GM20431 (cell line): ENCODE measurements around the gene CASQ1.

ENCODE experiments used
- in situ Hi-C: fragments of 300-500 bp; cut with MseI, MboI; formaldehyde crosslinking; loops from one replicate; pipeline ENCODE4 v1.15.0; 2020; ENCODE audit warnings: low sequenced_read_pairs; ENCODE audit not compliant: unreplicated experiment

CASQ1 gene

GRCh38 chr1:160220301-160220700, 29.9 kb downstream of the CASQ1 start:
- in situ Hi-C loops = no loop called here

GRCh38 chr1:160221089-160221488, 30.7 kb downstream of the CASQ1 start:
- in situ Hi-C loops = no loop called here

DNA sequence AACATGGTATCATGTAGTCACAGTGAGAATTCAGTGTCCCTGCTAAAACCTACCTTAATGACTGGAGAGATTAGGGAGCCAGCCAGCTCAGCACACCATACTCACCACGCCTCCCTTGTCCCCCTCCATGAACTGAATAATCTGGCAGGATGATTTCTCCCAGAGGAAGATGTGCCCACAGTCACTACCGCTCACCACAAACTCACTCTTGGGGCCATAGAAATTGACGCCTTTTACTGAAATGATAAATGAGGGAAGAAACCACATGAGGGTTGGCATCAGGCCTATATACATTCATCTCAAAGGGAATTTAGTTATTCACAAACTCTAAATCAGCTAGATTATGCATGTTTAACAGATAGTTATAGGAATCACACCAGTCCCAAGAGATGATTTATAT, 32.2 kb downstream of the CASQ1 start:
- in situ Hi-C loops = no loop called here

GRCh38 chr1:160224606-160225005, 34.2 kb downstream of the CASQ1 start:
- in situ Hi-C loops = no loop called here

- in situ Hi-C loops = no loop called here
These were observed 35.0 kb downstream of the CASQ1 start for GRCh38 chr1:160225345-160225744.

GRCh38 chr1:160226623-160227022, 36.2 kb downstream of the CASQ1 start:
- in situ Hi-C loops = no loop called here

DNA sequence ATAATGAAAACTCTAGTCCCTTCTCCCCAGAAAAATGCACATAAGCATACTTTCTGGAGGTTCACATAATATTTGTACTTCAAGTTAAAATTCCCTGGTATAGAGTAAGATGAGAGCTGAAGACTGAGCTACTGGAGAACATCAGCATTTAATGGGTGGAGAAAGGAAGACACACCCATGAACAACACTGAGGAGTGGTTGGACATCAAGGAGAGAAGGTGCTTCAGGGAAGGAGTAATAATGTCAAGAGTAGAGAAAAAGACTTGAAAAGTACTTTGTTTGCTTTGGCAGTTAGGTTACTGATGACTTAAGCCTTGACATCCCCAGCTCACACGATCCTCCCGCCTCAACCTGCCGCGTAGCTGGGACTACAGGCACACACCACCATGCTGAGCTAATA, 36.7 kb downstream of the CASQ1 start:
- in situ Hi-C loops = no loop called here

DNA sequence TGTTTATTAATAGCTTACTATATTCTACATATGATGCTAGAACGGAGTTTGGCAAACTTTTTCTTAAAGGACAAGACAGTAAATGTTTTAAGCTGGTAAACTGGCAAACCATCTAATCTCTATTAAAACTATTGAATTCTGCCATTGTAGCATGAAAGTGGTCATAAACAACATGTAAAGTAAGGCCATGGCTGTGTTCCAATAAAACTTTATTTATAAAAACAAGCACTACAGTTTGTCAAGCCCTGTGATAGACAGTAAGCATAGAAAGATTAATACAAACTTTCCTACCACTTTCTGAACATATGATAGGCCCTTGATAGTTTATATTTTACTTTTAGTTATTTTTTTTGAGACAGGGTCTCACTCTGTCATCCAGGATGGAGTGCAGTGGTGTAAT, 37.2 kb downstream of the CASQ1 start:
- in situ Hi-C loops = no loop called here

DNA sequence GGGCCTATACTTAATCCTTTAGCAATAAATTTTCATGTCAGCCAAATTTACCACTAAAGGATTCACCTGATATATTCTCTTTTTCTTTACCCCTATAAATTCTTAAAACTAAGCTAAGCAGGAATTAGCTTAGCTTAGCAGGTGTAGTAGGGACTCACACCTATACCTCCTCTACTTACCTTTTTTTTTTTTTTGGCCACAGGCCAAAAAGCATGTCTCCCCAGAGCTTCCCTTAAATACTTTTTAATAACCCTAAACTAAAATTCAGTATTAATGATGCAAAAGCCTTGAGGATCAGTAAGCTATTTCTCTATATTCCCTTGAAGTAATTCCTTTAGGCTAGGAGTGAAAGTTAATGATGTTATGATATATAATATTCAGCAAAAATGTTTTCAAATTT, 38.1 kb downstream of the CASQ1 start:
- in situ Hi-C loops = no loop called here

GRCh38 chr1:160232911-160233310, 42.5 kb downstream of the CASQ1 start:
- in situ Hi-C loops = no loop called here

GRCh38 chr1:160236806-160237205, 46.4 kb downstream of the CASQ1 start:
- in situ Hi-C loops = no loop called here

DNA sequence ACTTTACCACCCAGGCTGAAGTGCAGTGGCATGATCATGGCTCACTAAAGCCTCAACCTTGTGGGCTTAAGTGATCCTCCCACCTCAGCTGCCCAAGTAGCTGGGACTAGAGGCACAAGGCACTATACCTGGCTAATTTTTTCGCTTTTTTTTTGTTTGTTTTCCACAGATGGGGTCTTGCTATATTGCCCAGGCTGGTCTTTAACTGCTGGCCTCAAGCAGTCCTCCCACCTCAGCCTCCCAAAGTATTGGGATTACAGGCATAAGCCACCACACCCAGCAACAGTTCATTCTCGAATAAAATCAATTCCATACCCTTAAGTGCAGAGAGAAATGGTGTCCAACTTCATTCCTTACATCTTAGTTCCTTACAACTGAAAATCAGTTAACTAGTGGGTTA, 47.2 kb downstream of the CASQ1 start:
- in situ Hi-C loops = no loop called here

DNA sequence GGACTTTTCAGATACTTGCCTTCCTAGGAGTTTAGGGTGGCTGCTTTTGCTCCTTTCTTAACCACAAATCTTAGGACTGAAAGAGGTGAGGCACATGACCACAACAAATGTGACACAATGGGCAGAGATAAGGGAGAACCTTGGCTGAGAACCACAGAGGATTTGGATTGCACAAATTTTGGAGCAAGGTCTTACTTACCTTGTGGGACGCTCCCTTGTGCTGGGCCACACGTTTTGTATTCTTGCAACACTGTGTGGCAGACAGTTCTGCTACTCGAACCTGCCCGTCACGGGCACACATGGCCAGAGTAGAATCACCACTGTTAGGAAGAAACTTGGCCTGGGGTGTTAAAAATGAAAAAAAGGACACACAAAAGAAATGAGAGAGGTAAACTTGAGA, 48.0 kb downstream of the CASQ1 start:
- in situ Hi-C loops = no loop called here

- in situ Hi-C loops = no loop called here
These were observed 49.4 kb downstream of the CASQ1 start for GRCh38 chr1:160239582-160240299.

DNA sequence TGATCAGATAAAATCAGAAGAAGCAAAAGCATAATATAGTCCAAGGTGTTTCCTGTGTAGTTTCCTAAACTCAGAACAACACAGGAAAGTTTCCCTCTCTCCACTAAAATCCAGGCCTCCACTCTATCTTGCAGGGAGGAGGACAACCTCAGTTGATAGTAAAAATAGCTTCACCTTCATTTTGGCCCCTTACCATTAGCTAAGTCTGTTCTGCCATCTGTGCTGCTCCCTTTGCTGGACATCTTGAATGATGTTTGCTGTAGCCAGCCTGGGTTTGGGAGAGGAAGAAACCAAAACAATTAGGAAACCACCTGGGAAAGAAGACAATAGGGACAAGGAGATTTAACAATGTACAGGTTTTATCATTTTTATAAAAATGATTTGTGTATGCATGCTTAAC, 53.4 kb downstream of the CASQ1 start:
- in situ Hi-C loops = no loop called here

- in situ Hi-C loops = no loop called here
These were observed 53.8 kb downstream of the CASQ1 start for GRCh38 chr1:160244209-160244608.

DNA sequence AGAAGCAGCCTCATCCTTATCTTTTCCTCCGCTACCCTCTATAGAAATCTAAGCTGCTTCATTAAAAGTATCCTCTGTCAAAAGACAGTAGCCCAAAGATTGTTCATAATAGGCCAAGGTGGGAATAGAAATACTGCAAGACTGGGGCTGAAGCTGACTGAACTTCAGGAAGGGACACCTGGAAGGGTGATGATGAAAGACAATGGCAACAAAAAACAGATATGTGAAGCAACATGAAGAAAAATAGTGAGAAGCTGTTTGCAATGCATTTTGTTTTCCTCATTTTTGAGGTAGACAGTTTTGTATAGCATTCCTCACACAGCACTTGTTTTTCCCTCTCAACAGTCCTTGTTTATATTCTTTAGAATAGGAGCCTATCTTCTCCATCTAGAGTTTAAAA, 55.1 kb downstream of the CASQ1 start:
- in situ Hi-C loops = no loop called here

GRCh38 chr1:160247053-160247452, 56.7 kb downstream of the CASQ1 start:
- in situ Hi-C loops = no loop called here

GRCh38 chr1:160251011-160251410, 60.6 kb downstream of the CASQ1 start:
- in situ Hi-C loops = no loop called here
